ENCODE measurements around the gene MGAT4B. TPM values are rescaled to one million over a fixed set of nuclear protein-coding genes. Genes with fewer than 3 reads are reported as not detected.

Gene MGAT4B
- total RNA-seq, 1 donor = 174 TPM

DNA sequence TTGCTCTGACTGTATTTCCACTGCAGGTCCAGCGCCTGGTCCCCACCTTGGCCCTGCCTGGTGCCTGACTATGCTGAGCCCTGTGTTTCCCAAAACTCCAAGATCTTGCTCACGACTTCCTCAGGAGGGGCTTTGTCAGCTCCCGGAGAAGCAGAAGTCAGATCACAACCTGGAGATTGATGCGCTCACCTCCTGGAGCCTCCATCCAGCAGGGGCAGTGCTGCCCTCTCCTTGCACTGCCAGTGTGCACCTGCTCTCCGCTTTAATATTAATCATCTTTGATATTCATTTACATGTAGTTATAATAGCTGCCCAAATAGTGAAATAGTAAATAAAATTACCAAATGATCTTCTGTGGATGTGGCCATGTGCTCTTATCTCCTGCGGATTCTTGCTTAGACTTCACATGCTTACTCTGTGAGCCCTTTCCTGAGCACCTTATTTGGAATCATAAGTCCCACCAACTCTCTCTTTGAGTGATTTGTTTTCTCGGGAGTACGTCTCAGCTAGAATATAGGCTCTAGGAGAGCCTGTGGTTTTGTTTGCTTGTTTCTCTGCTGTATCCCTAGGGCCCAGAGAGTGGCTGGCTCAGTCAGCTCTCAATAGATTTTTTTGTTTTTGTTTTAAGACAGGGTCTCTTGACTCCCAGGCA lies 56.7 kb downstream of the MGAT4B start:
- DNase-seq (ENCODE audit: low read depth in 2 of 3, low spot score in 2 of 3) = no peak

- no peak for DNase-seq (ENCODE audit: low read depth in 2 of 3, low spot score in 2 of 3)
These were observed 58.9 kb downstream of the MGAT4B start for GRCh38 chr5:179747811-179748210.

Small RNA genes lying within 50 kb of the gene (small RNA-seq; reads per million reads assigned to genes)
- gene MIR1229 (not detected), gene RF00019 (not detected)

Other genes starting within 250 kb of the MGAT4B start
- 420 TPM for gene HNRNPH1, start 183.2 kb downstream of the MGAT4B start, total RNA-seq
- 1.3 TPM for gene CBY3, start 125.8 kb downstream of the MGAT4B start, total RNA-seq
- gene CANX, start 107.9 kb downstream of the MGAT4B start, total RNA-seq = 149 TPM
- 28.0 TPM for gene MAML1, start 74.0 kb downstream of the MGAT4B start, total RNA-seq
- gene LTC4S, start 12.9 kb downstream of the MGAT4B start, total RNA-seq = 8.6 TPM
- gene SQSTM1, start 14.0 kb upstream of the MGAT4B start, total RNA-seq = 225 TPM
- 17.0 TPM for gene MRNIP, start 52.0 kb upstream of the MGAT4B start, total RNA-seq
- gene TBC1D9B, start 101.0 kb upstream of the MGAT4B start, total RNA-seq = 72.2 TPM